BJ (cell line): ENCODE data around the gene MKI67. TPM values are rescaled to one million over a fixed set of nuclear protein-coding genes. Genes with fewer than 3 reads are reported as not detected.
A peak's percentile ranks its signal among the peaks of the same experiment; 100 is the strongest.

Experiments
- CTCF ChIA-PET: fragments of 350-600 bp; formaldehyde crosslinking; extraction: SDS; loops from one replicate; lab custom pipeline; 2021; ENCODE audit warnings: antibody characterized with exemption, inconsistent platforms; lab: Yijun Ruan, JAX
- POLR2A ChIA-PET: fragments of 300-600 bp; sonication (Branson Sonifier 250); formaldehyde crosslinking; extraction: SDS; loops from one replicate; lab custom pipeline; 2021; ENCODE audit warnings: antibody characterized with exemption; lab: Charles Lee
- DNase-seq: peaks from one replicate; pipeline ENCODE4 v3.0.0-alpha.2; 2011; ENCODE audit warnings: low read depth
- H3K27me3 ChIP-seq: 2 replicates; pipeline ENCODE4 v1.6.0; 2011; ENCODE audit warnings: low read length; ENCODE audit not compliant: control insufficient read depth, insufficient read depth
- H3K36me3 ChIP-seq: 2 replicates; pipeline ENCODE4 v1.5.1; 2011; ENCODE audit warnings: low read length; ENCODE audit not compliant: control insufficient read depth, insufficient read depth
- H3K4me3 ChIP-seq: 2 replicates; pipeline ENCODE4 v1.5.1; 2011; ENCODE audit warnings: low read depth, mild to moderate bottlenecking, control low read depth, low read length
- polyA plus RNA-seq: library from polyadenylated mRNA; depleted of rRNA; stranded (reverse); fragments of >200 nt; gene quantifications from 2 replicates; pipeline ENCODE4 v1.2.3, GENCODE V29; 2011
- TF ChIP-seq, protein P1 (sequence below): IDR thresholded peaks from 2 replicates; pipeline ENCODE4 v1.5.1; 2011; ENCODE audit warnings: low read depth, mild to moderate bottlenecking, control low read depth, inconsistent platforms, low read length, moderate library complexity; ENCODE audit not compliant: insufficient read depth

Gene MKI67
- polyA plus RNA-seq, 1 experiment: 11.8 TPM

- no peaks in the 10 kb centered on the region for H3K27me3 ChIP-seq
- H3K4me3 ChIP-seq: no peak overlapping the region
- CTCF ChIA-PET: interaction anchor here (0.8 to 1.6 kb wide), 3 partner anchors 10 to 33 kb away, joined by 3 to 5 read pairs (median 4); no protein-coding TSS in a partner anchor
- no peak for DNase-seq
- H3K36me3 ChIP-seq: no peaks in the 10 kb centered on the region; the same call in none of the 2 replicates
- TF ChIP-seq, protein P1, sequence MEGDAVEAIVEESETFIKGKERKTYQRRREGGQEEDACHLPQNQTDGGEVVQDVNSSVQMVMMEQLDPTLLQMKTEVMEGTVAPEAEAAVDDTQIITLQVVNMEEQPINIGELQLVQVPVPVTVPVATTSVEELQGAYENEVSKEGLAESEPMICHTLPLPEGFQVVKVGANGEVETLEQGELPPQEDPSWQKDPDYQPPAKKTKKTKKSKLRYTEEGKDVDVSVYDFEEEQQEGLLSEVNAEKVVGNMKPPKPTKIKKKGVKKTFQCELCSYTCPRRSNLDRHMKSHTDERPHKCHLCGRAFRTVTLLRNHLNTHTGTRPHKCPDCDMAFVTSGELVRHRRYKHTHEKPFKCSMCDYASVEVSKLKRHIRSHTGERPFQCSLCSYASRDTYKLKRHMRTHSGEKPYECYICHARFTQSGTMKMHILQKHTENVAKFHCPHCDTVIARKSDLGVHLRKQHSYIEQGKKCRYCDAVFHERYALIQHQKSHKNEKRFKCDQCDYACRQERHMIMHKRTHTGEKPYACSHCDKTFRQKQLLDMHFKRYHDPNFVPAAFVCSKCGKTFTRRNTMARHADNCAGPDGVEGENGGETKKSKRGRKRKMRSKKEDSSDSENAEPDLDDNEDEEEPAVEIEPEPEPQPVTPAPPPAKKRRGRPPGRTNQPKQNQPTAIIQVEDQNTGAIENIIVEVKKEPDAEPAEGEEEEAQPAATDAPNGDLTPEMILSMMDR: 0 out of 2 replicates have a peak, but pooled peaks have one; percentile 15
- POLR2A ChIA-PET: no interaction called here
These were observed 9.2 kb downstream of the MKI67 start for GRCh38 chr10:128116851-128117615.

DNA sequence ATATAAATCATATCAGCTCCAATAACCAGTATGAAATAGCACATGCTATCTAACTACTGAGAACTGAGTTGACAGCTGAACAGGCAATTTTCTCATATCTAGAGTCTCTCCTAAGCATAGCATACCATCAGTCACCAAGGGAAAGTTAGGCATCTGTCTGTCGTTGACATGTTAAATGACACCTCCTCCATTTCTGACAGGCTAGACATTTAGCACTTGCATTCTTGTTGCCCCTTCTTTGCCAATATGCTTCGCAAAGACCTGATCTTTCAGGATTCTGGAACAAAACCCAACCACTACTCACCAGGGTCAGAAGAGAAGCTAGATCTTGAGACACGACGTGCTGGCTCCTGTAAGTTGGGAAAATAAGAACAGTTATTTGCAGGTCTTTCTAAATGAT, 10.0 kb downstream of the MKI67 start:
- Histone ChIP-seq H3K27me3 (no peaks in the 10 kb centered on the region), H3K36me3 (no peaks in the 10 kb centered on the region; the same call in none of the 2 replicates), H3K4me3 (no peak overlapping the region)
- POLR2A ChIA-PET: no interaction called here
- TF ChIP-seq, protein P1: no peak
- no peak for DNase-seq
- CTCF ChIA-PET: interaction anchor here (0.8 to 1.6 kb wide), 5 partner anchors 9 to 34 kb away, joined by 3 to 5 read pairs (median 3); no protein-coding TSS in a partner anchor

- H3K36me3 ChIP-seq: no peaks in the 10 kb centered on the region; the same call in none of the 2 replicates
- POLR2A ChIA-PET: no interaction called here
These were observed 10.9 kb downstream of the MKI67 start for GRCh38 chr10:128115356-128115755.

DNA sequence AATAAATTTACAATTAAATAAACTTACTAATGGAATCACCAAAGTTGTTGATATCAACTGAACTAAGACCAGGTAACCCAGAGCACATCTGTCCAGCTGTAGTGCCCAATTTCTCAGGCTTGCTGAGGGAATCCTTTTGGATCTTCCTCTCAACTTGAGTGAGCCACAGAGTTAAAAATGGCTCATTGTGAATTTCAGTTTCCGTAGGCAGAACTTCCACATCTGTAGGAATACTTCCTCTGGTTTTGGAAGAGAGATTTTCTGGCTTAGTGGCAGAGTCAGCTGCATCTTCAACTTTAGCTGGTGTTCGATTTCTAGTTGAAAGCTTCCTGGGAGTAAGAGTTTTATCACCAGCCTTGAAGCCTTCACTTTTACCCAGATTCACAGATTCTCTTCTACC, 11.3 kb downstream of the MKI67 start:
- DNase-seq: no peak
- H3K27me3 ChIP-seq: no peaks in the 10 kb centered on the region
- TF ChIP-seq, protein P1: no peak
- POLR2A ChIA-PET: no interaction called here
- no peak overlapping the region for H3K4me3 ChIP-seq
- CTCF ChIA-PET: interaction anchor here (0.7 to 1.6 kb wide), 4 partner anchors 8 to 23 kb away, joined by 3 to 5 read pairs (median 3); no protein-coding TSS in a partner anchor
- no peaks in the 10 kb centered on the region; the same call in none of the 2 replicates for H3K36me3 ChIP-seq

More at GRCh38 chr10:128115356-128115755, 10.9 kb downstream of the MKI67 start:
- CTCF ChIA-PET: interaction anchor here (0.7 to 1.6 kb wide), 5 partner anchors 8 to 23 kb away, joined by 3 to 5 read pairs (median 3); no protein-coding TSS in a partner anchor
- TF ChIP-seq, protein P1: no peak
- no peak overlapping the region for H3K4me3 ChIP-seq
- H3K27me3 ChIP-seq: no peaks in the 10 kb centered on the region
- DNase-seq: no peak

DNA sequence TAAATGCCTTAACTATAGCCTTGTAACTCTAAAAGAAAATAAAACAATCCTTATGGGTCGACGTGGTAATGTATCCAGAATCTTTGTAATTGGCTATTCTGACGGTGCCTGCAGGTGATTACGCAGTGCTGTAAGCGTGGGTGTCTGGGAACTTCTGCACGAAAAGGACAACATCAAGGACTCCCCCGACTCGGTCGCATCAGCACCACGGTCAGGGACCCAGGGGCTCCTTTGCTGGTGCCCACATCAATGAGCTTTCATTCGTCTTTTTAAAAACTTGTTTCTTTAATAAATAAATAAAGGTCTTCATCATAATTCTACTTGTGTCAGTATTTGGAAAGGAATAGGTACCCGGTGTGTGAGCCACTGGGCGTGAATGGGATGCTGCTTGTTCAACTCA, 13.2 kb downstream of the MKI67 start:
- CTCF ChIA-PET: no interaction called here
- TF ChIP-seq, protein P1: no peak
- no peak for DNase-seq
- POLR2A ChIA-PET: no interaction called here
- Histone ChIP-seq H3K4me3 (no peak overlapping the region), H3K36me3 (no peaks in the 10 kb centered on the region; the same call in none of the 2 replicates), H3K27me3 (no peaks in the 10 kb centered on the region)
